Endothelial cell of hepatic sinusoid (primary cell): ENCODE measurements around the gene PHETA2.

Experiments
- in situ Hi-C: cut with HindIII; loops from 2 replicates; pipeline ENCODE4 v1.10.0; 2017; ENCODE audit warnings: low sequenced_read_pairs

Gene PHETA2, protein sequence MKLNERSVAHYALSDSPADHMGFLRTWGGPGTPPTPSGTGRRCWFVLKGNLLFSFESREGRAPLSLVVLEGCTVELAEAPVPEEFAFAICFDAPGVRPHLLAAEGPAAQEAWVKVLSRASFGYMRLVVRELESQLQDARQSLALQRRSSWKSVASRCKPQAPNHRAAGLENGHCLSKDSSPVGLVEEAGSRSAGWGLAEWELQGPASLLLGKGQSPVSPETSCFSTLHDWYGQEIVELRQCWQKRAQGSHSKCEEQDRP

DNA sequence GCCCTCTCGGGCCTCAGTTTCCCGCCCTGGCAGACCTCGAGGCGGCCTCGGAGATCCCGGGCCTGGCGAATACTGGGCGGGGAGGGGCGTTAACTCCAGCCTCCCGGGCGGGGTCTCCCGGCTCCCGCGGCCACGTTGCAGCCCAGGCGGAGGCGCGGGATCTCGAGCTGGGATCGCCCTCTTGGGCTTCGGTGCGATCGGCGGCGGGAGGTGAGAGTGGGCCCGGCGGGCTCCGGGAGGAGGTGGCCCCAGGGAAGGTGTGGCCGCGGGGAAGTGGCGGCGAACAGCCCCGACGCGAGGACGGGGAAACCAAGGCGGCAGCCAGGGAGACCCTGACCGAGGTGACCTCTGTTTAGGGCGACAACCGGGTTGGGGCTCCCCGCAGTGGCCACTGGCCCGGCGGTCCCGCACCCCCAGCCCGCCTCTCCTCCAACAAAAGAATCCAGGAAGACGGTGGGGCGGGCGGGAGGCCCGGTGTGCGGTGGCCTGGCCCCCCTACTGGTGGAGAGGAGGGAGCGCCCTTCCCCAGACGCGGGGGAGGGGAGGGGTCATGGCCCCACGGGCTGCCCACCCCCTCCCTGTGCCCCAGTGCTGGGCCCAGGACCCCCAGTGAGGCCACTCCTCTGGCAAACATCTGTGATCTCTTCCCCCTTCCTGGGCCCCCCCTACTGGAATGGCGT is at the start of gene PHETA2:
TSS of gene PHETA2 (plus strand) at position 117 of the 680 bp plus-strand sequence. CDS start 3,046 bp downstream, outside the sequence.
- in situ Hi-C loops: no loop called here

DNA sequence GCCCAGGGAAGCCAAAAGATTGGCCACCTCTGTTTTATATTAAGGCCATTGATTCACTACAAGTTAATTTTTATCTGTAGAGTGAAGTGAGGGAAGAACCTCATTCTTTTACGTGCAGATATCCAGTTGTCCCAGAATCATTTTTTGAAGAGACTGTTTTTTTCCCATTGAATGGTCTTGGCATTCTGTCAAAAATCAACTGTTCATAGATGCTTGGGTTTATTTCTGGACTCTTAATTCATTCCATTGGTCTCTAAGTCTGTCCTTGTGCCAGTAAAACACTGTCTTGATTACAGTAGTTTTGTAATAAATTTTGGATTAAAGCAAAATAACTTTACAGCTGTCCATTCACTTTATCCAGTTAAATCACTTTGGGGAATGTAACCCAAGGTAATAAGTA is 48.6 kb upstream of the PHETA2 start:
- in situ Hi-C loops: no loop called here

DNA sequence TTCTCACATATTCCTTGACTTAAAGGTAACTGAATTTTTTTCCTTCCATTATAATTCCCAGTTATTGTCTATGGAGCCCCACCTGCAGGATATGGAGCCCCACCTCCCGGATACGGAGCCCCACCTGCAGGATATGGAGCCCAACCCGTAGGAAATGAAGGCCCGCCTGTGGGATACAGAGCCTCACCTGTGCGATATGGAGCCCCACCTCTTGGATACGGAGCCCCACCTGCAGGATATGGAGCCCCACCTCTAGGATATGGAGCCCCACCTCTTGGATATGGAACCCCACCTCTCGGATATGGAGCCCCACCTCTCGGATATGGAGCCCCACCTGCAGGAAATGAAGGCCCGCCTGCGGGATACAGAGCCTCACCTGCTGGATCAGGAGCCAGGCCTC is 47.3 kb upstream of the PHETA2 start:
- in situ Hi-C loops: no loop called here

DNA sequence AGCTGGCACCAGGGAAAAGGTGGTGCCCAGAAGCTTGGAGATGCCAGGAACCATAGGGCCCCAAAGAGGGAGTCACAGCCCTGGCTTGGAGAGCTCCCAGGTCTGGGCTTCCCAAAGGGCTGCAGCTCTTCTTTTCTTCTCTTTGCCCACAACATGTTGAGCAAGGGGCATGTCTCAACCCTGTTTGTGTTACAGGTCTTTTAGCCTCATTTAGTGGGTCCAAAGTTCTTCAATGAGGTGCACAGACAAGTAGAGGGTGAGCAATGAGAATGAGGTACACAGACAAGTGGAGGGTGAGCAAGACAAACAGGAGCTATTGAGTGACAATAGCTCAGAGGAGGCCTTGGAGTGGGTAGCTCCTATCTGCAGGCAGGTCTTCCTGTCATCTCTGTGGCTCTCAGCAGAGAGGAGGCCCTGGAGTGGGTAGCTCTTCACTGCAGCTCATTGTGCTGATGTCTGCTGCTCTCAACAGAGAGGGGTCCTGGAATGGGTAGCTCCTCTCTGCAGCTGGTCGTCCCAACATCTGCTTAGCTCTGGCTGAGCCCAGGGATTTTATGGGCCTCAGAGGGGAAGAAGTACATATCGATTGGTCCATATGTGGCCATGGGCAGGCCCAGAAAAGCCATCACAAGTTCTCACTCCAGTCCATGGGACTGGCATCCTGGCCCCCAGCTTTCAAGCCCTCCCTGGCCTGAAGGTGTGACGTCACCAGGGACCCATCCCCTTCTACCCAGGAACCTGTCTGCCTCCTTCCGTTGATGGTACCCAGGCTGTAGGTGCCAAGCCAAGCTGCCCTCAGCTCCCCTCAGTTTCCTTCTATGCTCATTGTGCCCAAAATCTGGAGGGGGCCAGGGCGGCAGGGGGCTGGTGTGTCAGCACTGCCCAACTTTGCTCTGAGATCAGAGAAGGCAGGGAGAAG is 40.5 kb upstream of the PHETA2 start:
- in situ Hi-C loops: loop anchor here (10.0 kb wide), 1 partner anchor 81 kb away; no protein-coding TSS in a partner anchor

DNA sequence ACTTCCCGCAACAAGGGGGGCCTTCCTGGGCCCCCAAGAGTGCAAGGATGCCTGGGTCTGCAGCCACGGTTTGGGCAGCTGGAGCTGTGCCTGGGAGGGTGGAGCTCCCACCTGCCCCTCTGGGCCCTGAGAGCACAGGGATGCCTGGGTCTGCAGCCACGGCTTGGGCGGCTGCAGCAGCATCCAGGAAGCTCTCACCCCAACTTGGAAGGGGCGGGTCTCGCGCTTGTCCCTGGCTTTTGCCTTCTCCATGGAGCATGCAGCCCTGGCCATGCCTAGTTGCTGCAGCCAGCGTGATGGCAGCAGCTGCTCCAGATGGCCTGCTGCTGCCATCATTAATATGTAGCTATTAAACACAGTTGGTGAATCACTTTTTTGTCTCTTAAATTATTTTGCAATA is 38.8 kb upstream of the PHETA2 start:
- in situ Hi-C loops: loop anchor here (10.0 kb wide), 1 partner anchor 80 kb away; no protein-coding TSS in a partner anchor

DNA sequence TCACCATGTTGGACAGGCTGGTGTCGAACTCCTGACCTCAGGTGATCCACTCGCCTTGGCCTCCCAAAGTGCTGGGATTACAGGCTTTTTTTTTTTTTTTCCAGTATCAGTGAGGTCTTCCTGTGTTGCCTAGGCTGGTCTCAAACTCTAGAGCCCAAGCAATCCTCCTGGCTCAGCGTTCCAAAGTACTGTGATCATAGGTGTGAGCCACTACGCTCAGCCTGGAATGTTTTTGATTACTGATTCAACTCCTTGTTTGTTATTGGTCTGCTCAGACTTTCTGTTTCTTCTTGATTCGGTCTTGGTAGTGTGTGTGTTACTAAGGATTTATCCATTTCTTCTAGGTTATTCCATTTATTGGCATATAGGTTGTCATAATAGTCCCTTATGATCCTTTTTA is 34.8 kb upstream of the PHETA2 start:
- in situ Hi-C loops: loop anchor here (10.0 kb wide), 1 partner anchor 76 kb away; no protein-coding TSS in a partner anchor

DNA sequence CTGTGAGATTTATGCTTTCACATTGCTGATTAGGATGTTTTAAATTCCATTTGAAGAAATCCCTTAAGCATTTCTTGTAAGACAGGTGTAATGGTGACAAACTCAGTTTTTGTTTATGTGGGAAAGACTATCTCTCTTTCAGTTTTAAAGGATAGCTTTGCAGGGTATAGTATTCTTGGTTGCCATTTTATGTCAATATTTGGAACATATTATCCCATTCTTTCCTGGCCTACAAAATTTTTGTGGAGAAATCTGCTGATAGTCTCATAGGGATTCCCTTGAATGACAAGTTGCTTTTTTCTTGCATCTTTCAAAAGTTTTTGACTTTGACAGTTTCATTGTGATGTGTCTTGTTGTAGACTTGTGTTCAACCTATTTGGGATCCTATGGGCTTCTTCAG is 32.3 kb upstream of the PHETA2 start:
- in situ Hi-C loops: no loop called here

DNA sequence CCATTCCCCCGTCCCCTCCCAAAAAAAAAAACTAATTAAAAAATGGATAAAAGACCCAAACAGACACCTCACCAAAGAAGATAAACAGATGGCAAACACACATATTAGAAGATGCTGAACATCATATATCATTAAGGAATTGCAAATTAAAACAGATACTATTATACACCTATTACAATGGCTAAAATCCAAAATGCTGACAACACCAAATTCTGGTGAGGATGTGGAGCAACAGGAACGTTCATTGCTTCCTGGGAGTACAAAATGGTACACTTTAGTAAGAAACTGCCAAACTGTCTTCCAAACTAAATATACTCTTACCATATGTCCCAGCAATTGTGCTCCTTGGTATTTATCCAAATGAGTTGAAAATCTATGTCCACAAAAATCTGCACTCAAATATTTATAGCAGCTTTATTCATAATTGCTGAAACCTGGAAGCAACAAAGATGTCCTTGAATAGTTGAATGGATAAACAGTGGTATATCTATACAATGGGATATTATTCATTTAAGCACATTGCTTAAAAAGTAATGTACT is 23.3 kb upstream of the PHETA2 start:
- in situ Hi-C loops: no loop called here

DNA sequence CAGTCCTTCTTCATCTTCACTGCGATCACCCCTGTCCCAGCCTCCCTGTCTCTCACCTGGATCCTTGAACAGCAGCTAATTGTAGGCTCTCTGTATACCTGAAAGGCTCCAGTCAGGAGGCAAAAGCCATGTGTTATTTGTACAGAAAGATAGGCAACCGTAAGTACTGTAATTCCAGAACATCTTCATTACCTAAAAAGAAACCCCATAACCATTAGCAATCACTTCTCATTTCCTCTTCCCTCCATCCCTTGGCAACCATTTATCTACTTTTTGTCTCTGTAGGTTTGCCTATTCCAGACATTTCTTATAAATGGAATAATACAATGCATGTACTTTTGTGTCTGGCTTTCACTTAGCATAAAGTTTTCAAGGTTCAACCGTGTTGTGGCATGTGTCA is 21.3 kb upstream of the PHETA2 start:
- in situ Hi-C loops: no loop called here

DNA sequence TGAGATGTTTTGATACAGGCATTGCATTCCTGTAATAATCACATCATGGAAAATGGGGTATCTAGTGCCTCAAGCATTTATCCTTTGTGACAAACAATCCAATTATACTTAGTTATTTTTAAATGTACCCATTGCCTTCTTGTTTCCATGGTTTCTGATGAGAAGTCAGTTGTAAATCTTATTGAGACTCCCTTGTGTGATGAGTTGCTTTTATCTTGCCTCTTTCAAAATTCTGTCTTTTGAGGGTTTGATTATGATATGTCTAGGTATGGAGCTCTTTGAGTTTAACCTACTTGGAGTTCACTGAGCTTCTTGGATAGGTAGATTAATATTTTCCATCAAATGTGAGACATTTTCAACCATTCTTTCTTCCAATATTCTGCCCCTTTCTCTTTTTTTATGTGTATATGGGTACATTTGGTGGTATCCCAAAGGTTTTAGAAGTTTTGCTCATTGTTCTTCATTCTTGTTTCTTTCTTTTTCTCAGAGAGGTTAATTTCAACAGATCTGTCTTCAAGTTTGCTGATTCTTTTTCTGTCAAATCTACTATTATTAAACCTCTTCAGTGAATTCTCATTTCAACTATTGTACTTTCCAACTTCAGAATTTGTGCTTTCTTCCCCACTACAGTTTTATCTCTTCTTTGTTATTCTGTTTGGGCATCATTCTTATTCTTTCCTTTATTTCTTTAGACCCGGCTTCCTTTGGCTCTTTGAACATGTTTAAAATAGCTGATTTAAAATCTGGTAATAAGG is 17.1 kb upstream of the PHETA2 start:
- in situ Hi-C loops: no loop called here

DNA sequence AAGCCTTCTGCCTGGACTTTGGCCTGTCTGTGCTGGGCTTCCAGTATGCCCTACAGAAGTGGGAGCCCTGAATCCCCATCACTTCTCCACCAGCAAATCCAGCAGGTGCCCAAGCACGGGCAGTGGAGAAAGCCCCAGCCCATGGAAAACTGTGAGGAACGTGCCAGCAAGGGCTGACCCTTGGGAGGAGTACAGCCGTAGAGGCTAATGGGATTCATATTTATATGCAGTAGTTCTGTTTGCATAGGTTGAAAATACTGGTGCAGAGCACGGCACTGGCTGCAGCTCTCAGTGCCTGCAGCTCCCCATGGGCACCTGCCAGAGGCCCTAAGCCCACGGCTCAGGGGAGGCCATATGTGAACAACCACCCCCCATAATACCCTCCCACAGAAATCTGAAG is 13.6 kb upstream of the PHETA2 start:
- in situ Hi-C loops: no loop called here

DNA sequence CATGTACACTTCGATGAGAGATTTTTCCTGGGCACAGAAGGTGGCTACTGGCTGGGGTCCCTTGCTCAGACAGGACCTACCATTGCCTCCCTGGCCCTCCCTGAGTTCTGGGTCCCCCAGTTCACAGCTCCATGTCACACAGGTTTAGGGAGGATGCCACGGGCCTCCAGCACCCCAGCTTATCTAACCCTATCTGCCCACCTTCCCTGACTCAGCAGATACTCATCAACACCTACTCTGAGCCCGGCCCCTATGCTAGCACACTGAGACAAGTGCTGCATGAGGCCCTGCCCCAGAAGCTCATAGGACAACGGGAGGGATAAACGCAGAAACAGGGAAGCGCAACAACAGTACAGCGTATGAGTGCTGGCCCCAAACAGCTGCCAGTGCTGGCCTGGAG is 13.0 kb upstream of the PHETA2 start:
- in situ Hi-C loops: no loop called here

DNA sequence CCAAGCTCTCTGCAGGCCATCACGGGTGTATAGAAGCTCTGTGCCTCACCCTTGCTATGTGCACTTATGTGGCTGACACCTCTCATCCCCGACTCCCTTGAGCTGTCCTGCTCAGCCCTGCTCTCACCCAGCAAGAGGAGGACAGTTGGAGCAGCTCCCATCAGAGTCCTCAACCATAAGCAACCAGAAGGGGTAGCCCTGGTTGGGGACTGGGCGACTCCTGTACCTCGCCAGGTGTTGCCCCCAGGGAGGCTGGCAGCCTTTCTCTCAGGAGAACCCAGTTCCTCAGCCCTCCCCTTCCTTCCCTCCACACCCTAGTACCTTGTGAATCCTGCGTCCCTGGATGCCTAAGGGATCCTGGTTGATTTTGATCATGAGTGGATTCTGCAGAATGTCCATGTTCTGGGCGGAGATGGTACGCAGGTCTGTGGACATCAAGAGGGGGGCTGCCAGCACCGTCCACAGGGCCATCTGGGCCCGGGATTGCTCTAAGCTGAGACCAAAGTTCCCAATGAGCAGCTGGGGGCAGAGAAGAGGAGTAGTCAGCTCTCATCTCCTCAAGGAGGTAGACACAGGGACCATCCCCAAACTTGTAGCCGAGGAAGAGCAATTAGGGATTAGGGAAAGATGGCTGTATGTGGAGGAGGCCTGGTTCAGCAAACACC is 11.4 kb upstream of the PHETA2 start:
- in situ Hi-C loops: no loop called here

DNA sequence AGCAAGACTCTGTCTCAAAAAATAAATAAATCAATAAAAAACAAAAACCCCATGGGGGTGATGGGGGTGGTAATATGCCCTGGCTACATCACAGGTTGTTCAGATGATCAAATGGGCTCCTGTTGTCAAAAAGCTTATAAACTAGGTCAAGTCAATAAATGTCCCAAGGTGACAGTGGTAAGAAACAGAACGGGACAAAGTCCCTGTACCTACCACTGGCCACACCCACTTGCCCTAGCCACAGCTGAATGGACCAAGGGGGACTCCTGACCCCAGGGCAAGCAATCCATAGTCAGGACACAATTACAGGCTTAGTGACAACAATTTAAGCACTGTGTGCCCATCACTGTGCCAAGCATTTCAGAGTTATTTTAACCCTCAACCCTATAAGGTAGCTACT is 9.4 kb upstream of the PHETA2 start:
- in situ Hi-C loops: no loop called here

DNA sequence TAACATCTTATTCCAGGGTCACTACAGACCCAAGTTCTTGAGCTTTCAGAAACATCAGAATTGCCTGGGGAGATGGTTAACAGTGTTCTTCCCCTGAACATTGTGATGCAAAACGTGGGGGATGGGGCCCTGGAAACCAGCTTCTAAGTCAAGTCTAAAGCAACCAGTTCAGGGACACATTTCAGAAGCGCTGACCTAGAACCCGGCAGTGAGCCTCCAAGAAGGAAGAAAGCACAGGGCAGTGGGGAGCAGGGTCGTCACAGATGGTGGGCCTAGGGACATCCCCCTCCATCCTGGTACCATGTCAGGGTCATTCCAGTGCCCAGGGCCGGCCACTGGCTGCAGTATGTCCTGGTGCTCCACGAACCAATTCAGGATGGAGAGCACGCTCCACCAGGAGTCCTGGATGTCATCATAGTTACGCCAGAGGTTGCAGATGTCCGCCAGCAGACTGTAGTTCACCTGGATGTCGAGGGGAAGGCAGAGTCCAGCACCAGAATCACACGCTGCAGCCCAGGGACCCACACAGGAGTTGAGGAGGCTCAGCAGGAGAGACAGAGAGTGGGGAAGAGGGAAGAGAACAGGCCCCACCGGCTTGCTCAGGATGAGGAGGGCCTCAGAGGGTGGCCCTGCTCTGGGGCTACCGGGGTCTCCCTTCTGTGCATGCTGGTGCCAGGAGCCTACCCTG is 8.5 kb upstream of the PHETA2 start:
- in situ Hi-C loops: no loop called here

DNA sequence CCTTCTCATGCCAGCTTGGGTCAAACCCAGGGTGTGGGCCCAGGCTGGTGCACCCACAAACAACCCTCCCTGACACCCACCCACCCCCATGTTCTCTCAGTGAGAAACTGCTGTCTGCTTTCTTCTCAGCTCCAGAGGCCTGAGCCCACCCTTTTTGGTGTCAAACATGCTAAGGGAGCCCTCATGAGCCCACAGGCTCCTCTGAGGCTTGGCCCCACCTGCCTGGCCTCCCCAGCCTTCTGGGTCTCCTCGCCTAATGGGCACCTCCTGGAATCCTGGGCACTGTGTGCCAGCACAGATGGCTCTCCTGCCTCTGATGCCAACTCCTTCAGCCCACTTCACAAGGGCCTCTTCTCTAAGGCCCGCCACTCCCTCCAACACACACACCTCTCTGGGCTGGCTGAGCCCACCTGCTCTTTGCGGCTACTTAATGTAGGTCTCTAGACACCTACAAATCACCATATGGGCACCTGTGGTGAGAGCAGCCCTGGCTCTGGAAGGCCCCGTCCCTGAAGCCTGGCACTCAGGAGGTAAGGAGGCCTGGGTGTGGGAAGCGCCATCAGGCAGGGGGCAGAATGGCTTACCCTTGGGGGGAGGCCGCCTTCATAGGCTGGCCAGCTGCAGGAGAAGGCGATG is 7.8 kb upstream of the PHETA2 start:
- in situ Hi-C loops: no loop called here

DNA sequence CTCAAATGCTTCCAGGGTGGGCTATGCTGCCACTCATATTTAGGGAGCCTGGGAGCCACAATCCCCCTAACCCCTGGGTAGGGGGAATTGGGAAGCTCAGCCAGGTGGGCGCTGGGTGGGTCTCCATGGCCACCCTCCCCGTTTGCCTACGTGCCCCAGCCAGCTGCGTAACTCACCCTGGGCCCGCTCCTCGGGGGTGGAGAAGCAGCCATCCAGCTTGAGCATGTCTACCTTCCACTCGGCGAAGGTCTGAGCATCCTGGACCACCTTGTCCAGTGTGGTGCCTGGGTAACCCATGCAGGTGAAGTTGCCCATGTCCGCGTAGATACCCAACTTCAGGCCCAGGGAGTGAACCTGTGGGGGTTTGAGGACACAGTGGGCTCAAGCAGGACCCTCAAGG is 7.1 kb upstream of the PHETA2 start:
- in situ Hi-C loops: no loop called here

DNA sequence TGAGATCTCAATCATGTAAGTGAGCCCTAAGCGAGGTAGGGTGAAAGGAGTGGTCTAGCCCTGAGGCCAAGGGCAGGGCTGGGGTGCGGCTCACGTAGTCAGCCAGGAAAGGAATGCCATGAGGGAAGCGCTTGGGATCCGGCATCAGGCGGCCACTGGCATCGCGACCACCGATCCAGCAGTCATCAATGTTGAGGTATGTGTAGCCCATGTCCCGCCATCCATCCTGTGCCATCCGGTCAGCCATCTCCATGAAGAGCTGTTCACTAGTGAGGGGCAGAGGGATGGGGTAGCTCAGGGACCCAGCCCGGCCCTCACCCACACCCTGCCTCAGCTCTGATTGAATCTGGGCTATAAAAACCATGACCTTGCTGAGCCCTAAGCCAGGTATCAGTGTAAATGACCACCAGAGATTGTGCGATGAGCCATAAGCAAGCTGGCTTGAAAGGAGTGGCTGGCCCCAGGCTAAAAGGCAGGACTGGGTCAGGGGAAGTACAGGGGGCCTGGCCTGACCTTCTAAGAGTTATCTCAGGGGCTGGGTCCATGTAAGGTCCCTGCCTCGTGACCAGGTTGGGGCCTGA is 6.3 kb upstream of the PHETA2 start:
- in situ Hi-C loops: no loop called here

DNA sequence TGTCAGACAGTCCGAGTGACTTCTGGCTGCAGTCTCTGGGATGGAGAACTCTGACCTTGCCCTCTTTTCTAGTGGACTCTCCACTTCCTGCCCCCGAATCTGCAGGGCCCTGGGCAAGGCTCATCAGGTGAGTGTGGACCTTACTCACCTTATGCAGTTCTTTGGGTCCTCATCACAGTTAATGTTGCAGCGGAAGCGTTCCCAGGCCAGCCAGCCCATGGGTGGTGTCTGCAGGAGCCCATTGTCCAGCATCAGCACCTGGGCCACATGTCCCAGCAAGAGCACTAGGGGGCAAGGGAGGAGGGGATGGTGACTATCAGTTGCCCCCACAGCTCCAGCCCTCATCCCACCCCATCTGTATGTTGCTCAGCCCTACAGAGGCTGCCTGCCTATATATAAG is 5.8 kb upstream of the PHETA2 start:
- in situ Hi-C loops: no loop called here
